Superior temporal gyrus (tissue), 1 donor: ENCODE measurements around the gene JOSD1.

ENCODE experiments used
- DNase-seq: peaks from one replicate; pipeline ENCODE4 v3.0.0-alpha.2; 2016; ENCODE audit errors: extremely low spot score

The JOSD1 gene

DNA sequence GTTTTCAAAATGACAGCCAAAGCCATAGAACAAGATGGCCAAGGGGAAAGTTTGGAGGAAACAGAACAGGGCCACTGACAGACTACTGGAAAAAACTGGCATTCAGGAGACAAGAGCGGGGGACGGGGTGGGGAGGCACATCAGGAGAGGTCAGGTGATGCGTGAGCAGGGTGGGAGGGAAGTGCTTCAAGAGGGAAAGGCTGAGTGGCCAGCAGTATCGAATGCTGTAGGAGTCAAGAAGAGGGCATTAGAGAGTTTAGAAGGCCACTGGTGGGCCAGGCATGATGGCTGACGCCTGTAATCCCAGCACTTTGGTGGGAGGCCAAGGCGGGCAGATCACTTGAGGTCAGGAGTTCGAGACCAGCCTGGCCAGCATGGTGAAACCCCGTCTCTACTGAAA, 13.2 kb upstream of the JOSD1 start:
- no peak for DNase-seq

DNA sequence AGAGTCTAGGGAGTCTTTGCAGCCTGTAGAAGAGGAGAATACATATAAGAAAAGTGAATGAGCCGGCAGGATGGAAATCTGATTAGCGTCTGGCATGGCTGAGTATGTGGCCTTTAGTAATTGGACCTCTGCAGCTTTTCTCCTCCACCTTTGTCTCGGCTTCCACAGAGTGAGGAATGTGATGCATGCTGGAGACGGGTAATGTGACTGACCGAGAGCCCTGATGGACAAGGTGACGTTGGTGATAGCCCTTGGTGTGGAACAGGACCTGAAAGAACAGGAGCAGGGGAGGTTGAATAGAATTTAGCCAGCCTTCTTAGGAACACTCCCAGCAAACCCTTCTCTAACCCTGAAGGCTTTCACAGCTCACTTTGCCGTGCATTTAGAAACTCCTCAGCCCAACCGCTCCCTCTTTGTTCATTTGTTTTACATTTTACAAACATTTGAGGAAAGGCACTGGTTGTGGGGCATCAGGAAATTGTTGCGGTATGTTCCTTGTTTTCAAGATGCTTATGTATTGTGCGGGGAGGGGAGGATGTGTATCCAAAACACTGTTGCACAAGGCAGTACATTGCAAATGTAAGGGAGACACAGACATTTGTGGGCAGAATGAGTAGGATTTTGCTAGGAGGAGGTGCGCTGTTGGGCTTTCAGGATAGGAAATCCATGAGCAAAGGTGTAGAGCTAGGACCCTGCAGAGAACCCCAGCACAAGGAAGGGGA, 11.9 kb upstream of the JOSD1 start:
- DNase-seq: no peak

DNA sequence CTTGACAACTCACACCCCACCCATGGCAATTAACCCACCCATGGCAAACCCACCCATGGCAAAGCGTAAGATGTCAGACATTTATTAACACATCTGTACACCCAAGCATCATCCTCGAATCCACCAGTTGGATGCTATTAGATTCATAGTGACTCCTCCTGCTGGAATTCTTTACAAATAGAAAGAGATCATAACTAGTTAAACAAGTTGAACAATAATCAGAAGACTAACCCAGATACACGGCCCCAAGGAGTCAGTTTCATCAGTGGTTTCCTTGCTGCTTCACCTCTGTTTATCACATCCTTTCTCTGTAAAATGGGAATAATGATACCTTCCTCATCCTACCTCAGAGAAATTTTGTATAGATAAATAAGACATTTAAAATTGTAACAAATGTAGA, 10.1 kb upstream of the JOSD1 start:
- no peak for DNase-seq

DNA sequence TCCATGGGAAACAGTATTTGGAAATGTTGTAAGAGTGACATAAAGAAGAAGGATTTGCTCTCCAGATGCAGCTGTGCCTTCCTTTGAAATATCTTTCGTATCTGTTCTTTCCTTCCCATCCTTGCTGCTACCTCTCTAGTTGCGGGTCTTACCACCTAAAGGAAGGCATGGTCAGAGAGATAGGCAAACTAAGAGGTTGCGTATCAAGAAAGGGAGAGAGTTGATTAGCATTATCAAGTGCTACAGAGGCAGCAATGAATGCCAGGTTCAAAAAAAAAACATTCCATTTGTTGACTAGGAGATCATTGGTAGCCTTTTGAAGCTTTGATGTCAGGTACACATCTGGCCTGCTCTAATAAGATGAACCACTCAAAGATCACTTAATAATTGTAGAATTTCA, 9.6 kb upstream of the JOSD1 start:
- no peak for DNase-seq

DNA sequence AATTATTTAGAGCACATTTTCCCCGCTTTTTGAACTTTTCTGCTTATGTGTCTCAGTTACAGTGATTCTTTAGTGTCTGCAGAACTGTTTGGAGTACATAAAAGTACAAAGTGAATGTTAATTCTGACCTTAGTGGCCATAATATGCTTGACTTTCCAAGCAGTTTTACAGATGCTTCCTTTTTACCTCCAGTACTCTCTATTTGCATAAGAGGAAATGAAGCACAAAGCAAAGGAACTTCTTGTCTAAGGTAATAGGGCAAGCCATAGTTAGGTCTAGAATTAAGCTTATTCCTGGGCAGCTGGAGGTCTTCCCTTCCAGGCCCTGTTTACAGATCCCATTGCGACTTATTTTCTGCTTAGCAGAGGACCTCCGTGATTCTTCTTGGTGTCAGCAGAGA, 8.6 kb upstream of the JOSD1 start:
- no peak for DNase-seq

DNA sequence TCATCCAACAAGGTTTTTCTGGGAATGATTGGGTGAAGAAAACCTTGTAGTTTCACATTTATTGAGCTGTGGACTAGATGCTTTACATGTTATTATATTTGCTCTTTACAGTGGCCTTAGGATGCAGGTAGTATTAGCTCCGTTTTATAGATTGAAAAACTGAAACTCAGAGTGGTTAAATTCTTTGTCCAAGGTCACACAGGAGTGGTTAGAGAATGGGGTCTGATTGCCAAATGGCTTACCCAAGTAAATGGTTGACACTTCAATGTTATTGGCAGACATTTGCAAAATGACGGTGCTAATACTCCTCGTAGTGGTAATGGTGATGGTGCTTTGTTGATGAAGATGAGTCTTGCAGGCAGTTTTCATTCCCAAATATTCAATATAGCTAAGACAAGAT, 7.2 kb upstream of the JOSD1 start:
- no peak for DNase-seq

DNA sequence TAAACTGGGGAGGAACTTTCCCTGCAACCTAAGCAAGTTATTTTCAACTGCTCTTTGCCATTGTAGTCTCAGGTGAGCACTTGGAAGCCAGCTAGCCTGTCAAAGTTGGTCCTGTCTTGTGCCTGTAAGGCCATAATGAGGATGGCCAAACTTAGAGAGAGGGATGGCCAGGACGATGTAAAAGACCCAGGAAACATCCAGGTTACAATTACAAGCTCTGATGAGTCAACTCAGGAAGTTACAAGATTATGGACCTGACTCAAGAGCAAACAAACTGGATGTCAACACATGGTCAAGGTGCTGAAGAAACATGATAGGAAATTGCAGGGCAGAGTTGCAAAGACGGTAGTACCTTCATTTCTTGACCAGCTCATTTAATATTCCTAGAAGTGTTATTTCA, 6.6 kb upstream of the JOSD1 start:
- DNase-seq: no peak

DNA sequence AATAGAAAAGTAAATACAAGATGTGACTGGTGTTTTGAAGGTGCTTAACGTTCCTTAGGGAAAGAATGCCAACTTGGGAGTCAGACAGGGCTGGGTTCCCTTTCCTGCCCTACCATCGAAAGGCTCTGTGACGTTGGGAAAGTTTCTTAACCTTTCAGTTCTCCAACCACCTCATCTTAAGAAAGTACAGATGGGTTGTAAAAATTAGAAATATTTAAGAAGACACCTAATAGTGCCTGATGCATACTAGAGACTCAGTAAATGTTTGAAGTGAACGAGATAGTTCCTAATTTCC, 6.1 kb upstream of the JOSD1 start:
- DNase-seq: no peak

DNA sequence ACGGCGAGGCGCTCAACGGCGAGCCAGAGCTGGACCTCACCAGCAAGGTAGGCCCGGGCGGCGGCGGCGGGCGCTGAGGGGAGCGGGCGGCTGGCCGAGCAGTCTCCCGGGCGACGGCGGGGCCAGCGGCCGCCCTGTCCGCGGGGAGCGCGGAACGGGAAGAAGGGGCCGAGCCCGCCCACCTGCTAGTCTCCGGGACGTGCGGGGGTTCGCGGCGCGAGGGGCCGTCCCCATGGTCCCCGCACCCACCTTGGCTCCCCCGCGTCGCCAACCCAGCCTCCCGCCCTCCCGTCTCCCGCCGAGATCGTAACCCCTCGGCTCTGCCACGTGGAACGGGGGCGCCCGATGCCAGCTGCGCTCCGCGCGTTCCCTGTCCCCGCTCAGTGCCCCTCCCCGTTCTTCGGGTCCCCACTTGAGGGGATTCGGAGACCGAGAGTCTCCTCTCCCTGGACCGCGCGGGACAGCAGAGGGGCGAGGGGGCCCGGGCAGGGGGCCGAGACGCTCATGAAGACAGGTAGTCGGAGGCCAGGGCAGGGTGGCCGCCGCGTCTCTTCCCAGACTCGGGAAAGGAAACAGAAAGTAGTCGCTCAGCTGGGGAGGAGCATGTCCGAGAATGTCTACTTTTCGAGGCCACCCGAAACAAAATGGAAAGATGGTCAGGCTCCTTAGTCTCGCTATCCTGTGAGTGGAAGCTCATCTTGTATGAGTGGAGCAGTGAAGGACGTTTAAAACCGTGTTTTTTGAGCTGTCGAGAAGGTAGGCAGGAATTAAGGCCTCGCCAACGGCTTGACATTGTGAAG, 5.6 kb upstream of the JOSD1 start:
- DNase-seq: peak; percentile 46

DNA sequence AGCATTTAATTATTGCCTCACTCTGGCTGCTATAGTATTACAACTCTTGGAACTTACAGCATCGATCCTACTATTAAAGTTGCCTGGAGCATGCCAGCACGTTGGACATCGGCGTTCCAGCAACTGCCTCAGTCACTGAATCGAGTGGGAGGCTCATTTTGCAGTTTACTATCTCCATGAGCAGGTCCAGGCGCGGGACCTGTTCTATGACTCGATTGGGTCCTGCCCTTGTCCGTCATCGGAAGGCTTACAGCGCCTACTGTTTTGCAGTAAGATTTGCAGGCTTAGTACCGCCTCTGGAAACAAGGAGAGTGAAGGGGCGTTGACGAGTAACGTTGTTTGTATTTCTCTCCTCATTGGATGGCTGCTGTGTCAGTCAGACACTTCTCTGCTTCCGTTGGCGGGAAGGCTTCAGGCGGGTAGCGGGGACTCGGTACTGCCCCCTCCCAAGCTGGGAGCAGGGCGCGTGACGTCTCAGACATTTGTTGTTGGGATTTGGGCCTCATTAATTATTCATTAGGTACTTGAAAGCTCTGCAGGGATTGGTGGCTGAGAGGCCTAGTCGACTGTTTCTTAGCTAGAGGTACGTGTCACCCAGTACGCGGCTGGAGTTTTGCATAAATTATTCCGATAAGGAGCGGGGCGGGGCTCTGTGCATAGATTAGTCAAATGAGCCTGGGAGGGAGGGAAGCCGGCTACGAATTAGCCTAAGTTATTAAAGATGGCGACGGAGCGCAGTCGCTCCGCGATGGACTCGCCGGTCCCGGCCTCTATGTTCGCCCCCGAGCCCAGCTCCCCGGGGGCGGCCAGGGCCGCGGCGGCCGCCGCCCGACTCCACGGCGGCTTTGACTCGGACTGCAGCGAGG, 4.7 kb upstream of the JOSD1 start, which contains the start of gene GTPBP1:
TSS of gene GTPBP1 (plus strand) at position 710 of the 866 bp plus-strand sequence. CDS start at position 722, 12 bp downstream.
- peak; percentile 100 for DNase-seq

DNA sequence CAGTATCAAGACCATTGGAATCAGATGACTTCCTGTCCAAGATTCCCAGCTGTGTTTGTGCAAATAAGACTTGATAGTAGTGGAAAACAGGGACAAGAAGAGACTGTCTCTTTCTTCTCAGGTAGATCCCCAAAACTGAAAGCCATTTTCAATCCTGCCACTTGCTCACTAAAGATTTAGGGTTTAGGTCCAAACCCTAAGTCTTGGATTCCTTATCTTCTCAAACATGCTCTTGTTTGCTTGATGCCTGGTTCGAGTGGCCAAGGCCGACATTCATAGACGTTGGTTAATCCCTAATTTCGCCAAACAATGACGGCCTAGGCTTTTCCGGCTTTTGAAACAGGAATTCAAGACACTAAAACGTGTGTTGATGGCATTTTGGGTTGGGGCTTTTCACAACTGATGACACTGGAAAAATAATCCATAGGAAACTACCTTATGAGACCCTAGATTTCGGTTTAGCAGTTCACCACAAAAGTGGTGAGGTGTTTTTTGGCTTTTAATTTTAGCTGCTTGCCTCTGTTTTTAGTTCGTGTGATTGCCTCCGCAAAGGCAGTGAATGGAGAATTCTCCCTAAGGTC, 4.0 kb upstream of the JOSD1 start:
- DNase-seq: no peak

DNA sequence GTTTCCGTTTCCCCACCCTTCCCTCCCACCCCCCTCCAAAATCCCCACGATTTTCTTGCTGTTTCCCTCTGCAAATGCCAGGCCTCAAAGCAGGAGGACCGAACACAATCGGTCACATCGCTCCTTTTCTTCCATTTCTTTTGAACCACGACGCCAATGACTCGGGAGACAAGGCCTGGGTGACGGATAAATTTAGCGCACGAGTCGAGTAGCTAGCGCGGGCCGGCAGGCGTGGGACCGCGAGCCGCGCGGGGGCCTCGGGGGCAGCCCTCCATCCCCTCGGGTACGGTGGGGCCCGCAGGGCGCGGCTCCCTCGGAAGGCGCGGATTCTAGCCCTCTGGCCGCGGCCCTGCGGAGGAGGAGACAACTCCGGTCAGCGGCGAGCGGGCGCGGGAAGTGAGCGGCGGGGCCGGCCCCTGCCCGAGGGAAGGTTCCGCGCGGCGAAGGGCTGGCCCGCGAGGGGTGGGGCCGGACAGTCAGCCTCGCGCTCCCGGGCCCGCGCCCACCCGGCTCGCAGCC, 414 bp downstream of the JOSD1 start:
- peak; percentile 35 for DNase-seq

DNA sequence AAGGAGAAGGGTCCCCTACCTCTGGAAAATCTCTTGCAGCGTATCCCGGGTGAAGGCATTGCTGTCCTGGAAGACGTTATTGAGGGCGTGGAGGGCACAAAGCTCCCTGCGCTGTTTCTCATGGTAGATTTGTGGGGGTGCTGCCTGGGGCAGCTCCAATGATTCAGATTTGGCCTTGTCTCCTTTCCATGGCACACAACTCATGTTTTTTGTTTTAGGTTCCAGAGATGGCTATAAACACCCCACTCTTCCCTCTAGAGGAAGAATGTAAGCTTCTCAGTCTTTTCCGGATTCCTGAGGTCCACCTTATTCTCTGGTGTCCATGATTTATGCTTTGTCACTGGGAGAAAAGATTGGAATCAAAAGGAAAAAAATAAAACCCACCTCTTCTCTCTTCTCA, 959 bp downstream of the JOSD1 start:
- peak; percentile 42 for DNase-seq

DNA sequence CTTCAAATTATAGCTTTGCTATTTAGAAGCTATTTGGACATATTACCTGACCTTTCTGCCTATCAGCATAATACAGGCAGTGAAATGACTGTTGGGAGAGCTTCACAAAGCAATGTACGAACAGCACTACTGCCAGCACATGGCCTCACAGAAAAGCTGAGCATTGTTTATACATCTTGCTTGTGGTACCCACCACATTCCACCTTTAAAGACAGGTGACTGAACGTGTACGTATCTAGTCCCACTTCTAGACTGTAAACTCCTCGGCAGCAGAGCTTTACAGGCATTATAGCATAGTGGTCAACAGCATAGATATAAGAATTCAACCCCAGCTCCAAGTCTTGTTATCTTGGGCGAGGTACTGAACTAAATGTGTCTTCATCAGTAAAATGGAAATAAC, 1.6 kb downstream of the JOSD1 start:
- DNase-seq: peak; percentile 30

DNA sequence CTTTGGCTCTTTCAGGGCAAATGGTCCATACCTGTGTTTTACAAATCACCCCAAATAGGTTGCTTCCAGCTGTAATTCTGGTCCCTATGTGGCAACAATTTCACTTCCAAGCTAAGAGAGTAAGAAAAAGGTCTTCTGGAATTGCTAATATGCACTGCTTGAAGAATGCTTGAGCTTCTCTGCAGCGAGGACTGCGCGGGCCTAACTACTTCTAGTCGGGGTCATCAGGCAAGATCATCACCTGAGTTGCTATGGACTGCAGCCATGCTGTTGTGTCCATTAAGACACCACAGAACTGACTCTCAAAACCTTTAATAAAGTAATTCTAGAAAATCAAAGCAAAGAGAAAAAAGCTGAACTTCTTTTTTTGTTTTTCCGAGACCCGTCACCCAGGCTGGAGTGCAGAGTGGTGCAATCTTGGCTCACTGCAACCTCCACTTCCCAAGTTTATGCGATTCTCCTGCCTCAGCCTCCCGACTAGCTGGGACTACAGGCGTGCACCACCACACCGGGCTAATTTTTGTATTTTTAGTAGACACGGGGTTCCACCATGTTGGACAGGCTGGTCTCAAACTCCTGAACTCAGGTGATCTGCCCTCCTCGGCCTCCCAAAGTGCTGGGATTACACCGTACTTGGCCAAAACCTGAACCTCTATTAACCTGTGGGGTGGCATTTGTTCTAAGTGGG, 2.2 kb downstream of the JOSD1 start:
- no peak for DNase-seq

DNA sequence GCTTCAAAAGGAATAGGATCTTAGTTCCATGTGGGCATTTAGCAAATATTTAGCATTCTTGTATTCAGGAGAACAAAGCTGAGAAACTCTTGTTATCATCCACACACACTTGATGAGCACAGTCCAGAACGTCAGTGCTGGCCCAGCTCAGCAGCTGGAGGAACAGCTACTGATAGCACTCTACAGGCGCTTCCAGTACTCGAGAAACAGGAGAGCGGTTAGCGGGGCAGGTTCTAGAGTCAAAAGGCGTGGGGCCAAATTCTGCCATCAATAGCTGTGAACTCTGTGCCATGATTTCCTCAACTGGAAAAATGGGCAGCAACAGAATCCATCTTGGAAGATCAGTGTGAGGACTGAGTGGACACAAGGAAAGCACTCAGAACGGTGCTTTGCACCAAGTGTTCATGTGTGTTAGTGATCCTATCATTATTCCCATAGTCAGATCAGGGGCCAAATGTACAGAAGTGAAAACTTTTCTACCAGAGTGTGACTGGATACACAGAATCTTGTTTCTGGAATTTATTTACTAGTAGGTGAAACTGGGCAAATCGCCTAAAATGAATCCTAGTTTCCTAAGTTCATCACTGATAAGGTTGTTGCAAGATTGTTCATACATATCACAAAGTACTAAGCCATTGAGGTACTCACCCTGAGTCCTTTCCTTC, 3.2 kb downstream of the JOSD1 start:
- DNase-seq: peak; percentile 48

DNA sequence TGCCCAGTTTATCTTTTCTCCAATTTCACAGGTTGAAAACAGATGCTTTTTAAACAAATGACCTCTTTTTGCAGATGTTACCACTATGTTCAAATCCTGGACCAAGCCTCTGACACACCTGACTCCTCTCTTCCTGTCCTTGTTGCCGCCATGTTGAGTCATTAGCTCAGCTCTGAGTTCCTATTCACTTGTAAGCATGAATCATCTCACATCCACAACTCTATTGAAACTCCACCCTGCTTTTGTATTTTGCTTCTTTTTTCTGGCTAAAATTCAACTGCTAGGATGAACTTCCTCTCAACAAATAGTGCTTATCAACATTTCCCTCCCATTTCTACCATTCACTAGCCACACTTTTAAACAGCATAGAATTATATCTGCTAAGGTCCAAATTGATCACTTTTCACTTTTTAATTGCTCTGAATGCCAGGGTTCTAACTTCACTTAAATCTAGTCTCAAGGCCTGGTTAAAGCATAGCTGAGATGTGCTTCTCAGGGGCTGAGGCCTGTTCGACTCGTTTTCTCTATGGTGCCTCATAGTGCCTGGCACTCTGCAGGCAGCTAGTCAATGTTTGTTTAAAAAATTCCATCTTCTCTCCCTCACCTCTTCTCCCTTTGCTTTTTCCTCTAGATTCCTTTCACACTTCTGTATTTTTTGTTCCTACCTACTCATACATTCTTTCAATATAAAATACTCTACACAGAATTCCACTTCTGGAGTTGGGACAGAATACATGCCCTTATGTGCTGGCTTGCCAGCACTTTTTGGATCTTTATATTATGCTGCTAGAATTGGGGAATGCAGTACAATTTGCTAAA, 3.9 kb downstream of the JOSD1 start:
- peak; percentile 56 for DNase-seq

DNA sequence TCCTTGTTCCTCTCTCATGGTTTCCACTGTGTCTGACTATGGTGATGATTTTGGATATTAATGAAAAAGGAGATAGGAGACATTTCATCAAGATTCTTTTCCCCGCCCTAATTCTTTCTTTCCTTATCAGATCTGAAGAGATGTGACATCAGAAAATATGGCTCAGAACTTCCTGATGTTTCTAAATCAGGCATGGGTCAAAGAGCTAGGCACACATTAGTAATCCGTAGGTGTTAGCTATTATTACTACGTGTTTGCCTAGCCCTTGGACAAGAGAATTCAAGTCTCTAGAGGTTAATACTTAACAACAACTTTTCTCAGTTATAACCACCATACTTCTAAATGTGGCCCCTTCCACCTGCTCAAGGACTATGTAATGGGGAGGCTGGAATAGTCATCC, 5.8 kb downstream of the JOSD1 start:
- no peak for DNase-seq

DNA sequence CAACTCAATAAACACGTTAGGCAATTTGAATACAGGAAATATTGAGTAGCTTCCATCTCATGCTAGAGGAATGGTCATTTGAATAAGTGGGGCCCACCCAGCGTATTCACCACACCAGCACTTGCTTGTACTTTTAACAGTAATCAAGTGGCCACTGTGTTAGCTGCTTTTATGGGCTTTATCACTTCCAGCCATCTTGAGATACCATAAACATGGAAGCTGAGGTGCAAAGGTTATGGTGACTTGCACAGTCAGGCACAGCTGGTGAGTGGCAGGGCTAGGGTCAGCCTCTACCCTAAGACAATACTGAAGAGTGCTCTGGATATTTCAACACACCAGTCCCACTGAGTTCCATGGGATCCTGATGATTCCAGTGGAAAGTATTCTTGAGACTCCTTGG, 6.7 kb downstream of the JOSD1 start:
- no peak for DNase-seq

DNA sequence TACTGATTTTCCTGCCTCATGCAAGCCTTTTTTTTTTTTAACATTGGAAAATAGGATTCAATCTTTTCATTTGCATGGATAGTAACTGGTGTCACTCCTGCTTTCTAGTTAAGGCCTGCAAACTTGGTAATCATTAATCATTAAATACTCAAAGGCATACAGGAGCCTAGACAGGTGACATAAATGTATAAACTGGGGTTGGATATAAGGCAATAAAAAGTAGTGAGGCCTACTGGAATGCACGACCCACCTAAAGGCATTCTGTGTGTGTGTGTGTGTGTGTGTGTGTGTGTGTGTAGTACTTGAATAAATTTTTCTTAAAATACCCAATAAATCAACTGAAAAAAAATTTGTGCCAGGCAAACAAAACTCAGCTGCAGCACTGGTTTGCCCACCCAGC, 11.1 kb downstream of the JOSD1 start:
- no peak for DNase-seq
